Vagina (tissue), 2 donors: Measurements from ENCODE around the gene GTF3C5.

Experiments
- POLR2A ChIP-seq, 2 donors: fragments of 450-650 bp; IDR thresholded peaks; one replicate each; pipeline ENCODE4 v1.6.1; 2017; ENCODE audit warnings: antibody characterized with exemption in 2 of 2, mild to moderate bottlenecking in 2 of 2, moderate library complexity in 2 of 2
- POLR2AphosphoS5 ChIP-seq, 2 donors: sonication (generic); formaldehyde crosslinking; IDR thresholded peaks; one replicate each; pipeline ENCODE4 v1.9.0; 2017; ENCODE audit warnings: antibody characterized with exemption in 2 of 2, mild to moderate bottlenecking in 2 of 2, low read depth in 1 of 2; ENCODE audit not compliant: insufficient read depth in 1 of 2
- TF ChIP-seq, protein P1 (sequence below), 3 experiments: fragments of 450-650 bp in 2 of 3; fragments of 200-600 bp in 1 of 3; sonication (generic) in 1 of 3; IDR thresholded peaks; one replicate each; pipeline ENCODE4 v1.5.1; 2017 to 2019; ENCODE audit warnings: antibody characterized with exemption in 3 of 3, mild to moderate bottlenecking in 2 of 3, moderate library complexity in 2 of 3

DNA sequence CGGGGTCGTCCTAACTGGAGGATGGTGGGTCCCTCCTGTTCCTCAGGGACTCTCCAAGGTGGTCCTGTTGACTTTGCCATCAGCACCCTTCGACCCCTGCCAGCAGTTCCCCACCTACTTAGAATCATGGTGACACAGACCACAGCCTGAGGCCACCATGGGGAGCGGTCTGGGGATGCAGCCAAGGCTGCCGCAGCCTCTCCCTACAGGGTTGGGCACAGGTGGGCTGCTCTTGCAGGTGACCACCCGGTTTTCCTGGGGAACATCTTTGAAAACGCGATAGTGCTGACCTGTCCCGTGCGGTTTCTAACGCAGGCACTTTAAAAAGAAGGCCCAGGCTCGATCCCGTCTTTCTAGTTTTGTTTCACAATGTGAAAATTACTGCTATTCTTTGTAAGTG is 18.2 kb downstream of the GTF3C5 start:
- TF ChIP-seq, protein P1, sequence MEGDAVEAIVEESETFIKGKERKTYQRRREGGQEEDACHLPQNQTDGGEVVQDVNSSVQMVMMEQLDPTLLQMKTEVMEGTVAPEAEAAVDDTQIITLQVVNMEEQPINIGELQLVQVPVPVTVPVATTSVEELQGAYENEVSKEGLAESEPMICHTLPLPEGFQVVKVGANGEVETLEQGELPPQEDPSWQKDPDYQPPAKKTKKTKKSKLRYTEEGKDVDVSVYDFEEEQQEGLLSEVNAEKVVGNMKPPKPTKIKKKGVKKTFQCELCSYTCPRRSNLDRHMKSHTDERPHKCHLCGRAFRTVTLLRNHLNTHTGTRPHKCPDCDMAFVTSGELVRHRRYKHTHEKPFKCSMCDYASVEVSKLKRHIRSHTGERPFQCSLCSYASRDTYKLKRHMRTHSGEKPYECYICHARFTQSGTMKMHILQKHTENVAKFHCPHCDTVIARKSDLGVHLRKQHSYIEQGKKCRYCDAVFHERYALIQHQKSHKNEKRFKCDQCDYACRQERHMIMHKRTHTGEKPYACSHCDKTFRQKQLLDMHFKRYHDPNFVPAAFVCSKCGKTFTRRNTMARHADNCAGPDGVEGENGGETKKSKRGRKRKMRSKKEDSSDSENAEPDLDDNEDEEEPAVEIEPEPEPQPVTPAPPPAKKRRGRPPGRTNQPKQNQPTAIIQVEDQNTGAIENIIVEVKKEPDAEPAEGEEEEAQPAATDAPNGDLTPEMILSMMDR (IDR thresholded peaks at IDR 0.05) = no peak
- TF ChIP-seq POLR2A (IDR thresholded peaks at IDR 0.05) = no peak
- no peak for TF ChIP-seq POLR2AphosphoS5 (IDR thresholded peaks at IDR 0.05; ENCODE audit: insufficient read depth in 1 of 2, low read depth in 1 of 2)
